Kidney (tissue), 14 donors: ENCODE measurements around the gene ACIN1. TPM values are rescaled to one million over a fixed set of nuclear protein-coding genes. Genes with fewer than 3 reads are reported as not detected.
A peak's percentile ranks its signal among the peaks of the same experiment; 100 is the strongest.

Experiments used
- DNase-seq, 5 donors: peaks; one replicate each; pipeline ENCODE4 v3.0.0-alpha.2; 2013 to 2020
- FAIRE-seq: peaks from 2 replicates; lab custom pipeline; 2012; peaks lifted over from hg19 to GRCh38; lab: Jason Lieb, UNC
- H3K27ac ChIP-seq, 2 donors: one replicate each; pipeline ENCODE4 v1.7.0; 2013; ENCODE audit warnings: low read depth in 2 of 2, low read length in 2 of 2, inconsistent platforms in 1 of 2
- H3K27me3 ChIP-seq: one replicate; pipeline ENCODE4 v1.7.1; 2013; ENCODE audit warnings: low read length, inconsistent platforms; ENCODE audit not compliant: control insufficient read depth, insufficient read depth
- H3K36me3 ChIP-seq, 3 donors: one replicate each; pipeline versions ENCODE4 v1.7.0 to v1.7.1; 2013; ENCODE audit warnings: low read length in 3 of 3, control low read depth in 1 of 3, inconsistent platforms in 1 of 3; ENCODE audit not compliant: insufficient read depth in 3 of 3, control insufficient read depth in 2 of 3
- H3K4me1 ChIP-seq, 3 donors: one replicate each; pipeline versions ENCODE4 v1.7.0 to v1.7.1; 2013; ENCODE audit warnings: low read length in 3 of 3, inconsistent platforms in 1 of 3, low read depth in 1 of 3; ENCODE audit not compliant: control insufficient read depth in 2 of 3, insufficient read depth in 2 of 3
- H3K4me3 ChIP-seq, 3 donors: one replicate each; pipeline versions ENCODE4 v1.7.0 to v1.8.1; 2013; ENCODE audit warnings: low read length in 3 of 3, control low read depth in 1 of 3, inconsistent platforms in 1 of 3
- H3K9ac ChIP-seq, 3 donors: one replicate each; pipeline versions ENCODE4 v1.7.0 to v1.7.1; 2013; ENCODE audit warnings: low read length in 3 of 3, control low read depth in 1 of 3, inconsistent platforms in 1 of 3
- H3K9me3 ChIP-seq, 3 donors: one replicate each; pipeline versions ENCODE4 v1.7.0 to v1.7.1; 2013; ENCODE audit warnings: low read length in 3 of 3, control low read depth in 1 of 3, inconsistent platforms in 1 of 3; ENCODE audit not compliant: control insufficient read depth in 2 of 3, insufficient read depth in 1 of 3
- intact Hi-C: fragments of 100-400 bp; cut with DNase I; formaldehyde crosslinking; loops from one replicate; pipeline ENCODE4 v1.11.1; 2022
- polyA plus RNA-seq: library from polyadenylated mRNA; stranded (reverse); fragments of 350-450 nt; fragmentation: Illumina TruSeq; extraction: RNeasy Lipid Tissue Mini Kit (QIAGEN cat#74804); gene quantifications from one replicate; pipeline ENCODE4 v1.2.3, GENCODE V29; 2014; ENCODE audit warnings: low read depth, low replicate concordance; ENCODE audit not compliant: insufficient read depth
- total RNA-seq: library from RNA; stranded (reverse); fragmentation: NEBNext Ultra II Directional; extraction: Animal tissue kit (Norgen Biotek cat#: 25700); gene quantifications from one replicate; pipeline ENCODE4 v1.2.1, GENCODE V29; 2021
- TF ChIP-seq, protein P1 (sequence below): IDR thresholded peaks from 3 replicates; pipeline ENCODE4 v1.5.1; 2012; ENCODE audit warnings: mild to moderate bottlenecking, moderate library complexity, borderline replicate concordance; ENCODE audit not compliant: insufficient read depth; ENCODE audit errors: extremely low read depth
- donor health status: control.
- donor health status: control.
- donor health status: control.
- donor health status: control.
- donor health status: control.
- donor health status: DM: yes; HTN: yes; CAD: no.
- donor health status: Normal renal cell carcinoma (clear cell type).

The ACIN1 gene
- total and polyA plus RNA-seq, 2 donors from 2014 or later: 54.9 to 150 TPM

DNA sequence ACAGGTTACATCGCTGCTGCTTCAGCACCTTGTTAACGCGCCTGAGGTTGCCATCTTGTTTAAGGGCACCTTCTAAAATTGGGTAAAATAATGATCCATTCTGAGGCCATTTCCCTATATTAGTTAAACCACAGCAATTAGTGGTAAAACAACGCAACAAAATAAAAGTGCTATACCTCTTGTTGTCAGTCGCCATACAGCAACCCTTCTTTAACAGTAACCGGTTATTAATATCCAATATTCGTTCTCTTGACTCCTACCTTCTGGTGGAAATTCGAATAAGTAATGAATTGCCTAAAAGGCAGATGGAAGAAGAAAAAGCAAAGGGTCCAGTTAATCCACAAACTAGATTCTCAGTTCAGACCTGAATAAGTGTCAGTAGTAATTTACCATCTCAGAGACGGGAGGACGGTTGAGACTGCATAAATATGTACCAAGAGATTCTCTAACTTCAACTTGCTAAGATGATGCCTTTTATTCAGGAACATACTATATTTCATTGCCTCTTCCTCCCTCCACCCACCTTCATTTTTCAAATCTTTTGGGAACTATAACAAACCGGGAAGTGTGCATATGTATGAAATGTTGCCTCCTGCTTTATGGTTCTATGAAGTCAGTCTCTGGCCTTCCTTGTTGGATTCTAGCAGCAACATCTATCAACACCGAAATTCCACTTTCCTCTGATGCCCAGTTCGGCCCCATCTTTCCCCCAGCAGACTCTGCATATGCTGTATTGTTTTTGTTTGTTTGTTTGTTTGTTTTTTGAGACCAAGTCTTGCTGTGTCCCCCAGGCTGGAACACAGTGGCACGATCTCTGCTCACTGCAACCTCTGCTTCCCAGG, 59.4 kb downstream of the ACIN1 start:
- peaks cover 8 to 14% (median 13%) of the 10 kb centered on the region in 3 donors for H3K36me3 ChIP-seq
- intact Hi-C loops: no loop called here
- H3K4me3 ChIP-seq: peak overlapping the region; percentile 86 to 99 (median 96)
- H3K27ac ChIP-seq: peak overlapping the region; percentile 98 to 100
- peak overlapping the region in 2 of 3 donors; percentile 90 to 99 for H3K9ac ChIP-seq
- H3K27me3 ChIP-seq: no peaks in the 10 kb centered on the region
- FAIRE-seq (no peak), DNase-seq (no peak)
- TF ChIP-seq, protein P1, sequence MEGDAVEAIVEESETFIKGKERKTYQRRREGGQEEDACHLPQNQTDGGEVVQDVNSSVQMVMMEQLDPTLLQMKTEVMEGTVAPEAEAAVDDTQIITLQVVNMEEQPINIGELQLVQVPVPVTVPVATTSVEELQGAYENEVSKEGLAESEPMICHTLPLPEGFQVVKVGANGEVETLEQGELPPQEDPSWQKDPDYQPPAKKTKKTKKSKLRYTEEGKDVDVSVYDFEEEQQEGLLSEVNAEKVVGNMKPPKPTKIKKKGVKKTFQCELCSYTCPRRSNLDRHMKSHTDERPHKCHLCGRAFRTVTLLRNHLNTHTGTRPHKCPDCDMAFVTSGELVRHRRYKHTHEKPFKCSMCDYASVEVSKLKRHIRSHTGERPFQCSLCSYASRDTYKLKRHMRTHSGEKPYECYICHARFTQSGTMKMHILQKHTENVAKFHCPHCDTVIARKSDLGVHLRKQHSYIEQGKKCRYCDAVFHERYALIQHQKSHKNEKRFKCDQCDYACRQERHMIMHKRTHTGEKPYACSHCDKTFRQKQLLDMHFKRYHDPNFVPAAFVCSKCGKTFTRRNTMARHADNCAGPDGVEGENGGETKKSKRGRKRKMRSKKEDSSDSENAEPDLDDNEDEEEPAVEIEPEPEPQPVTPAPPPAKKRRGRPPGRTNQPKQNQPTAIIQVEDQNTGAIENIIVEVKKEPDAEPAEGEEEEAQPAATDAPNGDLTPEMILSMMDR: no peak
- peaks cover 0 to 6% (median 6%) of the 10 kb centered on the region in 3 donors for H3K4me1 ChIP-seq
- H3K9me3 ChIP-seq: no peaks in the 10 kb centered on the region

DNA sequence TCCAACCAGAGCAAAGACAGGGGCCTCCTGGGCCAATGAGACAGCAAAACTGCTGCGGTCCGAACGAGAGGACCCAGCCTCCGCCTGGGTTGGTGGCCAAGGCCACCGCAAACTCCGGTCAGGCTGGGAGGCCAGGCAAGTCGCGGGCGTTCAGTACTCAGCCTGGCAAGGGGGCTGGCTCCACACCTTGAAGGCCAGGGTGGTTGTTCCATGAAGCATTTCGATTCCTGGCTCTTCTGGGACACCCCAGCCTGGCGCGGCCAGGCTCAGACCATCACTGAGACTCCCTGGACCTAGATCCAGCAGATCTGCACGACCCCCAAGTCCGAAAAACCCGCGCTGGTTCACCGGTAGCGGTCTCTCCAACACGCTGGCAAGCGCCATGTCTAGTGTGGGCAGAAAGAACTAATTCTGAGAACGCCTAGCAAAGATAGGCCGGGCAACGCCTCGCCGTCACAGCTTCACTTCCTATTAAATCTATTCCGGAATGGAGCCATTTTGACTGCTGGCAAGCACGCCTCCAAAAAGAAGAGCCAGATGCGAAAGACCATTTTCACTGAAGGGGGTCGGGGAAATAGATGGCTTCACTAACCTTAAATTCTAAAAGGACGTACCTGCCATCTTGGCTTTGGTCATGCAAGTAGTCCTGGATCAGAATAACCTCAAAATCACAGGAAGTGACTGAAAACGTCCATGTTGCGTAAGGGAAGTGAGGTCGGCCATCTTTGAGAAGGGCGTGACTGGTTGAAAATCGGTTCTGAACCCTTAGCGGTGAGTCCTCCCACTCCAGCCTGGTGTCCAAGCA, 60.2 kb downstream of the ACIN1 start, which contains the start of gene PSMB5:
TSS of gene PSMB5 (minus strand) at position 403 of the 805 bp plus-strand sequence. CDS start at position 384, 19 bp downstream.
- no peaks in the 10 kb centered on the region for H3K9me3 ChIP-seq
- peaks cover 0 to 6% (median 6%) of the 10 kb centered on the region in 3 donors for H3K4me1 ChIP-seq
- peak within 1 kb of the TSS; percentile 86 to 99 (median 96) for H3K4me3 ChIP-seq
- no peak for FAIRE-seq
- DNase-seq: peak; percentile 91 to 98 (median 94)
- intact Hi-C loops: no loop called here
- H3K36me3 ChIP-seq: peaks cover 8 to 14% (median 13%) of the 10 kb centered on the region in 3 donors
- H3K9ac ChIP-seq: peak within 1 kb of the TSS; percentile 79 to 99 (median 90)
- no peaks in the 10 kb centered on the region for H3K27me3 ChIP-seq
- H3K27ac ChIP-seq: peak within 1 kb of the TSS; percentile 98 to 100
- TF ChIP-seq, protein P1: no peak

DNA sequence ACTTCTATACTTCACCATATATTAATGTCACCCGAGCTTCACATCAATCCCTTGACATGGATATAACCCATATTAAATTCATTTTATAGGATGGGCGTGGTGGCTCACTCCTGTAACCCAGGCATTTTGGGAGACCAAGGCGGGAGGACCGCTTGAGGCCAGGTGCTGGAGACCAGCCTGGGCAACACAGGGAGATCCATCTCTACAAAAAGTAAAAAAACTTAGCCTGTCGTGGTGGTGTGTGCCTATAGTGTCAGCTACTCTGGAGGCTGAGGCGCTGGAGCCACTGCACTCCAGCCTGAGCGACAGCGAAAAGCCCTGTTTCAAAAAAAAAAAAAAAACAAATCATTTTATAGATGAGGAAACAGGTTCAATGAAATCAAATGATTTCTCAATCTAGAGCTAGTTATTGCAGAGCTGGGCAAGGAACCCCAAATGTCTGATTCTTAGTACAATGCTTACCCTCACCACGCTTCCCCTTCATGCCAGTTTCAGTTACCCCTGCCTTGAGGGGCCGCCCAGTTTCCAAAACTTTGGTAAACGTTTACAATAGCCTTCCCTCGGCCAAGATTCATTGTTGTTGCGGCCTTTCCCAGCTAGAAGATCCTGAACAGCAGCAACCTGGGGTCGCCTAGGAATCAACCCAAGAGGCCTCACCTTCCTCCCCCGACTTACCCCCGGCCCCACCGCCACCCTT, 61.0 kb downstream of the ACIN1 start:
- Histone ChIP-seq H3K9ac (peak overlapping the region; percentile 79 to 99 (median 90)), H3K27ac (peak overlapping the region; percentile 98 to 100), H3K4me1 (peaks cover 0 to 6% (median 6%) of the 10 kb centered on the region in 3 donors), H3K4me3 (peak overlapping the region; percentile 86 to 99 (median 96)), H3K9me3 (no peaks in the 10 kb centered on the region), H3K27me3 (no peaks in the 10 kb centered on the region), H3K36me3 (peaks cover 8 to 16% (median 13%) of the 10 kb centered on the region in 3 donors)
- no peak for DNase-seq
- FAIRE-seq: no peak
- intact Hi-C loops: no loop called here
- TF ChIP-seq, protein P1: no peak
